H9 (cell line): ENCODE data around the gene USH2A. TPM values are rescaled to one million over a fixed set of nuclear protein-coding genes. Genes with fewer than 3 reads are reported as not detected.

Experiments
- DNase-seq: peaks from one replicate; pipeline ENCODE4 v3.0.0-alpha.2; 2017
- H2AFZ ChIP-seq: one replicate; pipeline ENCODE4 v1.6.1; 2013; ENCODE audit warnings: mild to moderate bottlenecking, low read length, control low read depth, moderate library complexity
- H2AK5ac ChIP-seq: 2 replicates; pipeline ENCODE4 v1.6.1; 2013; ENCODE audit warnings: low read length, control low read depth, mixed read lengths; ENCODE audit not compliant: insufficient read length
- H2BK120ac ChIP-seq: one replicate; pipeline ENCODE4 v1.6.1; 2013; ENCODE audit warnings: low read depth, mild to moderate bottlenecking, low read length, control low read depth, inconsistent platforms; ENCODE audit not compliant: poor library complexity, severe bottlenecking
- H2BK12ac ChIP-seq: 2 replicates; pipeline ENCODE4 v1.6.1; 2013; ENCODE audit warnings: low read length, control low read depth, mixed read lengths, low read depth; ENCODE audit not compliant: insufficient read length
- H2BK15ac ChIP-seq: 2 replicates; pipeline ENCODE4 v1.6.1; 2013; ENCODE audit warnings: low read depth, low read length, control low read depth
- H2BK20ac ChIP-seq: one replicate; pipeline ENCODE4 v1.6.1; 2013; ENCODE audit warnings: low read depth, mild to moderate bottlenecking, low read length, control low read depth, inconsistent platforms; ENCODE audit not compliant: poor library complexity, severe bottlenecking
- H2BK5ac ChIP-seq: 2 replicates; pipeline ENCODE4 v1.6.1; 2013; ENCODE audit warnings: low read length, control low read depth, mixed read lengths; ENCODE audit not compliant: insufficient read length
- H3K14ac ChIP-seq: 2 replicates; pipeline ENCODE4 v1.6.1; 2013; ENCODE audit warnings: low read length, control low read depth; ENCODE audit not compliant: insufficient read depth
- H3K18ac ChIP-seq: 2 replicates; pipeline ENCODE4 v1.6.1; 2013; ENCODE audit warnings: low read depth, mild to moderate bottlenecking, mixed read lengths, low read length, control low read depth; ENCODE audit not compliant: insufficient read length
- H3K23ac ChIP-seq: 2 replicates; pipeline ENCODE4 v1.6.1; 2013; ENCODE audit warnings: low read length, control low read depth, mixed read lengths, low read depth; ENCODE audit not compliant: insufficient read length
- H3K23me2 ChIP-seq: 2 replicates; pipeline ENCODE4 v1.6.1; 2013; ENCODE audit warnings: low read depth, mild to moderate bottlenecking, mixed read lengths, low read length, control low read depth; ENCODE audit not compliant: insufficient read length, poor library complexity, severe bottlenecking
- H3K27ac ChIP-seq: 2 replicates; pipeline ENCODE4 v1.5.1; 2013; ENCODE audit warnings: low read length, control low read depth, mixed read lengths, low read depth; ENCODE audit not compliant: insufficient read length
- H3K27me3 ChIP-seq: 2 replicates; pipeline ENCODE4 v1.6.1; 2013; ENCODE audit warnings: low read length, control low read depth, inconsistent platforms; ENCODE audit not compliant: insufficient read depth
- H3K4ac ChIP-seq: 2 replicates; pipeline ENCODE4 v1.6.1; 2013; ENCODE audit warnings: low read depth, mild to moderate bottlenecking, control low read depth, inconsistent platforms, low read length, moderate library complexity
- H3K4me1 ChIP-seq: 2 replicates; pipeline ENCODE4 v1.6.1; 2013; ENCODE audit warnings: low read length, control low read depth, inconsistent platforms; ENCODE audit not compliant: insufficient read depth
- H3K4me2 ChIP-seq: 2 replicates; pipeline ENCODE4 v1.6.1; 2013; ENCODE audit warnings: low read length, control low read depth, mixed read lengths; ENCODE audit not compliant: insufficient read length, insufficient read depth
- H3K56ac ChIP-seq: 2 replicates; pipeline ENCODE4 v1.6.1; 2013; ENCODE audit warnings: low read depth, mild to moderate bottlenecking, mixed read lengths, low read length, control low read depth; ENCODE audit not compliant: insufficient read length
- H3K79me1 ChIP-seq: 2 replicates; pipeline ENCODE4 v1.6.1; 2013; ENCODE audit warnings: low read depth, mild to moderate bottlenecking, moderate library complexity, low read length, control low read depth, inconsistent platforms; ENCODE audit not compliant: insufficient read depth, poor library complexity, severe bottlenecking
- H3K79me2 ChIP-seq: 2 replicates; pipeline ENCODE4 v1.6.1; 2013; ENCODE audit warnings: low read length, control low read depth, inconsistent platforms; ENCODE audit not compliant: insufficient read depth
- H3K9ac ChIP-seq: 2 replicates; pipeline ENCODE4 v1.6.1; 2013; ENCODE audit warnings: low read length, control low read depth, mixed read lengths; ENCODE audit not compliant: insufficient read length; ENCODE audit errors: extremely low read depth
- H3K9me3 ChIP-seq: one replicate; pipeline ENCODE4 v1.6.1; 2013; ENCODE audit warnings: low read depth, low read length, inconsistent platforms; ENCODE audit not compliant: control insufficient read depth
- H3T11ph ChIP-seq: one replicate; pipeline ENCODE4 v1.6.1; 2013; ENCODE audit warnings: mild to moderate bottlenecking, low read length, control low read depth, inconsistent platforms
- H4K20me1 ChIP-seq: one replicate; pipeline ENCODE4 v1.6.1; 2013; ENCODE audit not compliant: control insufficient read depth, insufficient read length, insufficient read depth
- H4K5ac ChIP-seq: 2 replicates; pipeline ENCODE4 v1.6.1; 2013; ENCODE audit warnings: low read depth, mild to moderate bottlenecking, mixed read lengths, low read length, control low read depth; ENCODE audit not compliant: insufficient read length
- H4K8ac ChIP-seq: replicated peaks from 2 replicates; pipeline ENCODE4 v1.6.1; 2013; ENCODE audit warnings: low read length, control low read depth, mixed read lengths, low read depth; ENCODE audit not compliant: insufficient read length
- H4K91ac ChIP-seq: 2 replicates; pipeline ENCODE4 v1.6.1; 2013; ENCODE audit warnings: low read depth, mild to moderate bottlenecking, moderate library complexity, mixed read lengths, low read length, control low read depth; ENCODE audit not compliant: insufficient read length
- H3K27ac Mint-ChIP-seq, 3 experiments: 2 replicates in 2 of 3; 3 replicates in 1 of 3; pipeline ENCODE4 v1.8.0; 2020 to 2021; ENCODE audit warnings: mixed read lengths in 3 of 3, mild to moderate bottlenecking in 1 of 3, moderate library complexity in 1 of 3
- H3K27me3 Mint-ChIP-seq: 2 replicates; pipeline ENCODE4 v1.8.0; 2021; ENCODE audit warnings: low read depth, mild to moderate bottlenecking, moderate library complexity, mixed read lengths
- H3K36me3 Mint-ChIP-seq, 3 experiments: 2 replicates in 2 of 3; 3 replicates in 1 of 3; pipeline ENCODE4 v1.8.0; 2020 to 2021; ENCODE audit warnings: low read depth in 3 of 3, mixed read lengths in 3 of 3; ENCODE audit not compliant: insufficient read depth in 1 of 3
- H3K4me1 Mint-ChIP-seq, 2 experiments: 2 replicates each; pipeline ENCODE4 v1.8.0; 2020; ENCODE audit warnings: mixed read lengths in 2 of 2
- H3K4me3 Mint-ChIP-seq, 2 experiments: 2 replicates in 1 of 2; 3 replicates in 1 of 2; pipeline ENCODE4 v1.8.0; 2020 to 2021; ENCODE audit warnings: mild to moderate bottlenecking in 2 of 2, mixed read lengths in 2 of 2, moderate library complexity in 1 of 2
- H3K9me3 Mint-ChIP-seq, 2 experiments: 2 replicates in 1 of 2; 3 replicates in 1 of 2; pipeline ENCODE4 v1.8.0; 2020; ENCODE audit warnings: mild to moderate bottlenecking in 2 of 2, mixed read lengths in 2 of 2, moderate library complexity in 1 of 2
- CTCF ChIP-seq: fragments of 200-600 bp; sonication (generic); conservative IDR thresholded peaks from 3 replicates; pipeline ENCODE4 v1.8.0; 2021; ENCODE audit warnings: antibody characterized with exemption, mild to moderate bottlenecking
- WGBS: extraction: QIAGEN DNeasy Blood & Tissue Kit; methylation state at CpG from one replicate; pipeline ENCODE4 v1.1.7; 2013; ENCODE audit warnings: missing lambda C conversion rate, low lambda C conversion rate, mixed read lengths; ENCODE audit not compliant: insufficient read length; ENCODE audit errors: extremely low coverage; 5-methylcytosine and 5-hydroxymethylcytosine counted together
- total RNA-seq: library from RNA; stranded (reverse); gene quantifications from 2 replicates; pipeline ENCODE4 v1.2.1, GENCODE V29; 2021

Gene USH2A
- total RNA-seq, 1 experiment from 2014 or later, result 0.11 TPM

- no peak for TF ChIP-seq CTCF
- Histone ChIP-seq H3K18ac (no peak overlapping the region), H2BK15ac (no peak overlapping the region), H2AFZ (no peak overlapping the region), H4K8ac (no peak overlapping the region), H3K4me2 (no peak overlapping the region), H3T11ph (no peak overlapping the region), H4K20me1 (no peaks in the 10 kb centered on the region), H3K79me2 (no peaks in the 10 kb centered on the region), H2BK12ac (no peak overlapping the region), H3K23ac (no peak overlapping the region), H3K14ac (no peak overlapping the region), H4K91ac (no peak overlapping the region), H2BK5ac (no peak overlapping the region), H3K9me3 (no peaks in the 10 kb centered on the region), H4K5ac (no peak overlapping the region), H2AK5ac (no peak overlapping the region), H2BK120ac (no peak overlapping the region), H2BK20ac (no peak overlapping the region), H3K4ac (no peak overlapping the region), H3K4me1 (no peaks in the 10 kb centered on the region), H3K9ac (no peak overlapping the region), H3K79me1 (no peaks in the 10 kb centered on the region), H3K27me3 (no peaks in the 10 kb centered on the region), H3K27ac (no peak overlapping the region), H3K56ac (no peak overlapping the region), H3K23me2 (no peaks in the 10 kb centered on the region)
- Mint-ChIP-seq H3K4me1 (peaks cover 0 to 5% of the 10 kb centered on the region in 2 experiments; a peak in 3 of 4 replicates), H3K27me3 (no peaks in the 10 kb centered on the region), H3K36me3 (peaks cover 2 to 12% (median 7%) of the 10 kb centered on the region in 3 experiments; a peak in 4 of 7 replicates), H3K9me3 (peaks cover 4 to 10% of the 10 kb centered on the region in 2 experiments), H3K4me3 (no peak overlapping the region), H3K27ac (no peak overlapping the region)
- DNase-seq, result no peak
- WGBS, result no CpG with 5 or more reads among the region's 4 CpGs
Measured at GRCh38 chr1:215807218-215807617, 616.0 kb downstream of the USH2A start.
